H9 (cell line): ENCODE data around the gene ADGRL3. TPM values are rescaled to one million over a fixed set of nuclear protein-coding genes. Genes with fewer than 3 reads are reported as not detected.

Experiments
- DNase-seq: peaks from one replicate; pipeline ENCODE4 v3.0.0-alpha.2; 2017
- H2AFZ ChIP-seq: one replicate; pipeline ENCODE4 v1.6.1; 2013; ENCODE audit warnings: mild to moderate bottlenecking, low read length, control low read depth, moderate library complexity
- H2AK5ac ChIP-seq: 2 replicates; pipeline ENCODE4 v1.6.1; 2013; ENCODE audit warnings: low read length, control low read depth, mixed read lengths; ENCODE audit not compliant: insufficient read length
- H2BK120ac ChIP-seq: one replicate; pipeline ENCODE4 v1.6.1; 2013; ENCODE audit warnings: low read depth, mild to moderate bottlenecking, low read length, control low read depth, inconsistent platforms; ENCODE audit not compliant: poor library complexity, severe bottlenecking
- H2BK12ac ChIP-seq: 2 replicates; pipeline ENCODE4 v1.6.1; 2013; ENCODE audit warnings: low read length, control low read depth, mixed read lengths, low read depth; ENCODE audit not compliant: insufficient read length
- H2BK15ac ChIP-seq: 2 replicates; pipeline ENCODE4 v1.6.1; 2013; ENCODE audit warnings: low read depth, low read length, control low read depth
- H2BK20ac ChIP-seq: one replicate; pipeline ENCODE4 v1.6.1; 2013; ENCODE audit warnings: low read depth, mild to moderate bottlenecking, low read length, control low read depth, inconsistent platforms; ENCODE audit not compliant: poor library complexity, severe bottlenecking
- H2BK5ac ChIP-seq: 2 replicates; pipeline ENCODE4 v1.6.1; 2013; ENCODE audit warnings: low read length, control low read depth, mixed read lengths; ENCODE audit not compliant: insufficient read length
- H3K14ac ChIP-seq: 2 replicates; pipeline ENCODE4 v1.6.1; 2013; ENCODE audit warnings: low read length, control low read depth; ENCODE audit not compliant: insufficient read depth
- H3K18ac ChIP-seq: 2 replicates; pipeline ENCODE4 v1.6.1; 2013; ENCODE audit warnings: low read depth, mild to moderate bottlenecking, mixed read lengths, low read length, control low read depth; ENCODE audit not compliant: insufficient read length
- H3K23ac ChIP-seq: 2 replicates; pipeline ENCODE4 v1.6.1; 2013; ENCODE audit warnings: low read length, control low read depth, mixed read lengths, low read depth; ENCODE audit not compliant: insufficient read length
- H3K23me2 ChIP-seq: 2 replicates; pipeline ENCODE4 v1.6.1; 2013; ENCODE audit warnings: low read depth, mild to moderate bottlenecking, mixed read lengths, low read length, control low read depth; ENCODE audit not compliant: insufficient read length, poor library complexity, severe bottlenecking
- H3K27ac ChIP-seq: 2 replicates; pipeline ENCODE4 v1.5.1; 2013; ENCODE audit warnings: low read length, control low read depth, mixed read lengths, low read depth; ENCODE audit not compliant: insufficient read length
- H3K27me3 ChIP-seq: 2 replicates; pipeline ENCODE4 v1.6.1; 2013; ENCODE audit warnings: low read length, control low read depth, inconsistent platforms; ENCODE audit not compliant: insufficient read depth
- H3K4ac ChIP-seq: 2 replicates; pipeline ENCODE4 v1.6.1; 2013; ENCODE audit warnings: low read depth, mild to moderate bottlenecking, control low read depth, inconsistent platforms, low read length, moderate library complexity
- H3K4me1 ChIP-seq: 2 replicates; pipeline ENCODE4 v1.6.1; 2013; ENCODE audit warnings: low read length, control low read depth, inconsistent platforms; ENCODE audit not compliant: insufficient read depth
- H3K4me2 ChIP-seq: 2 replicates; pipeline ENCODE4 v1.6.1; 2013; ENCODE audit warnings: low read length, control low read depth, mixed read lengths; ENCODE audit not compliant: insufficient read length, insufficient read depth
- H3K56ac ChIP-seq: 2 replicates; pipeline ENCODE4 v1.6.1; 2013; ENCODE audit warnings: low read depth, mild to moderate bottlenecking, mixed read lengths, low read length, control low read depth; ENCODE audit not compliant: insufficient read length
- H3K79me1 ChIP-seq: 2 replicates; pipeline ENCODE4 v1.6.1; 2013; ENCODE audit warnings: low read depth, mild to moderate bottlenecking, moderate library complexity, low read length, control low read depth, inconsistent platforms; ENCODE audit not compliant: insufficient read depth, poor library complexity, severe bottlenecking
- H3K79me2 ChIP-seq: 2 replicates; pipeline ENCODE4 v1.6.1; 2013; ENCODE audit warnings: low read length, control low read depth, inconsistent platforms; ENCODE audit not compliant: insufficient read depth
- H3K9ac ChIP-seq: 2 replicates; pipeline ENCODE4 v1.6.1; 2013; ENCODE audit warnings: low read length, control low read depth, mixed read lengths; ENCODE audit not compliant: insufficient read length; ENCODE audit errors: extremely low read depth
- H3K9me3 ChIP-seq: one replicate; pipeline ENCODE4 v1.6.1; 2013; ENCODE audit warnings: low read depth, low read length, inconsistent platforms; ENCODE audit not compliant: control insufficient read depth
- H3T11ph ChIP-seq: one replicate; pipeline ENCODE4 v1.6.1; 2013; ENCODE audit warnings: mild to moderate bottlenecking, low read length, control low read depth, inconsistent platforms
- H4K20me1 ChIP-seq: one replicate; pipeline ENCODE4 v1.6.1; 2013; ENCODE audit not compliant: control insufficient read depth, insufficient read length, insufficient read depth
- H4K5ac ChIP-seq: 2 replicates; pipeline ENCODE4 v1.6.1; 2013; ENCODE audit warnings: low read depth, mild to moderate bottlenecking, mixed read lengths, low read length, control low read depth; ENCODE audit not compliant: insufficient read length
- H4K8ac ChIP-seq: replicated peaks from 2 replicates; pipeline ENCODE4 v1.6.1; 2013; ENCODE audit warnings: low read length, control low read depth, mixed read lengths, low read depth; ENCODE audit not compliant: insufficient read length
- H4K91ac ChIP-seq: 2 replicates; pipeline ENCODE4 v1.6.1; 2013; ENCODE audit warnings: low read depth, mild to moderate bottlenecking, moderate library complexity, mixed read lengths, low read length, control low read depth; ENCODE audit not compliant: insufficient read length
- H3K27ac Mint-ChIP-seq, 3 experiments: 2 replicates in 2 of 3; 3 replicates in 1 of 3; pipeline ENCODE4 v1.8.0; 2020 to 2021; ENCODE audit warnings: mixed read lengths in 3 of 3, mild to moderate bottlenecking in 1 of 3, moderate library complexity in 1 of 3
- H3K27me3 Mint-ChIP-seq: 2 replicates; pipeline ENCODE4 v1.8.0; 2021; ENCODE audit warnings: low read depth, mild to moderate bottlenecking, moderate library complexity, mixed read lengths
- H3K36me3 Mint-ChIP-seq, 3 experiments: 2 replicates in 2 of 3; 3 replicates in 1 of 3; pipeline ENCODE4 v1.8.0; 2020 to 2021; ENCODE audit warnings: low read depth in 3 of 3, mixed read lengths in 3 of 3; ENCODE audit not compliant: insufficient read depth in 1 of 3
- H3K4me1 Mint-ChIP-seq, 2 experiments: 2 replicates each; pipeline ENCODE4 v1.8.0; 2020; ENCODE audit warnings: mixed read lengths in 2 of 2
- H3K4me3 Mint-ChIP-seq, 2 experiments: 2 replicates in 1 of 2; 3 replicates in 1 of 2; pipeline ENCODE4 v1.8.0; 2020 to 2021; ENCODE audit warnings: mild to moderate bottlenecking in 2 of 2, mixed read lengths in 2 of 2, moderate library complexity in 1 of 2
- H3K9me3 Mint-ChIP-seq, 2 experiments: 2 replicates in 1 of 2; 3 replicates in 1 of 2; pipeline ENCODE4 v1.8.0; 2020; ENCODE audit warnings: mild to moderate bottlenecking in 2 of 2, mixed read lengths in 2 of 2, moderate library complexity in 1 of 2
- CTCF ChIP-seq: fragments of 200-600 bp; sonication (generic); conservative IDR thresholded peaks from 3 replicates; pipeline ENCODE4 v1.8.0; 2021; ENCODE audit warnings: antibody characterized with exemption, mild to moderate bottlenecking
- WGBS: extraction: QIAGEN DNeasy Blood & Tissue Kit; methylation state at CpG from one replicate; pipeline ENCODE4 v1.1.7; 2013; ENCODE audit warnings: missing lambda C conversion rate, low lambda C conversion rate, mixed read lengths; ENCODE audit not compliant: insufficient read length; ENCODE audit errors: extremely low coverage; 5-methylcytosine and 5-hydroxymethylcytosine counted together
- total RNA-seq: library from RNA; stranded (reverse); gene quantifications from 2 replicates; pipeline ENCODE4 v1.2.1, GENCODE V29; 2021

The ADGRL3 gene
- total RNA-seq, 1 experiment from 2014 or later, result 5.9 TPM

- no peaks in the 10 kb centered on the region for H3K27me3 ChIP-seq
- no peak overlapping the region for H4K5ac ChIP-seq
- no peak overlapping the region for H3K4me2 ChIP-seq
- no peak for DNase-seq
- no peaks in the 10 kb centered on the region for H3K79me2 ChIP-seq
- H3K9me3 Mint-ChIP-seq, result no peaks in the 10 kb centered on the region
- no CpG with 5 or more reads among the region's 2 CpGs for WGBS
- H3T11ph ChIP-seq, result no peak overlapping the region
- H3K23ac ChIP-seq, result no peak overlapping the region
- no peak overlapping the region for H4K8ac ChIP-seq
- no peak overlapping the region for H2BK15ac ChIP-seq
- no peak overlapping the region for H3K4ac ChIP-seq
- H2BK20ac ChIP-seq, result no peak overlapping the region
- H2BK5ac ChIP-seq, result no peak overlapping the region
- H3K4me3 Mint-ChIP-seq, result no peak overlapping the region
- no peaks in the 10 kb centered on the region for H3K4me1 Mint-ChIP-seq
- H3K9ac ChIP-seq, result no peak overlapping the region
- no peaks in the 10 kb centered on the region for H4K20me1 ChIP-seq
- H3K56ac ChIP-seq, result no peak overlapping the region
- no peaks in the 10 kb centered on the region for H3K27me3 Mint-ChIP-seq
- no peak overlapping the region for H2BK120ac ChIP-seq
- no peak overlapping the region for H2AK5ac ChIP-seq
- H3K36me3 Mint-ChIP-seq, result no peaks in the 10 kb centered on the region
- no peak overlapping the region for H3K27ac ChIP-seq
- H3K27ac Mint-ChIP-seq, result no peak overlapping the region
- no peaks in the 10 kb centered on the region for H3K23me2 ChIP-seq
- H3K14ac ChIP-seq, result no peak overlapping the region
- no peak for TF ChIP-seq CTCF
- H3K9me3 ChIP-seq, result no peaks in the 10 kb centered on the region
- no peak overlapping the region for H4K91ac ChIP-seq
- no peak overlapping the region for H2AFZ ChIP-seq
- no peak overlapping the region for H3K18ac ChIP-seq
- H3K4me1 ChIP-seq, result no peaks in the 10 kb centered on the region
- H2BK12ac ChIP-seq, result no peak overlapping the region
- no peaks in the 10 kb centered on the region for H3K79me1 ChIP-seq
These were observed 371.8 kb downstream of the ADGRL3 start for GRCh38 chr4:61571761-61572559.
